WERI-Rb-1 (cell line): ENCODE results near the gene CFAP54.
"Not testable (repeated sequence)": the region's sequence is repeated elsewhere in the genome, so short reads cannot be mapped to it uniquely, and the experiment has no call there.

ENCODE experiments used
- DNase-seq: peaks from one replicate; pipeline ENCODE4 v3.0.0-alpha.2; 2020
- H3K27ac ChIP-seq: fragments of 250-450 bp; sonication (Bioruptor Pico); 2 replicates; pipeline ENCODE4 v1.5.1; 2020; ENCODE audit warnings: mild to moderate bottlenecking, moderate library complexity
- H3K27me3 ChIP-seq: fragments of 250-450 bp; sonication (Bioruptor Pico); 2 replicates; pipeline ENCODE4 v1.5.1; 2021; ENCODE audit warnings: mild to moderate bottlenecking, low read depth, moderate library complexity; ENCODE audit not compliant: insufficient read depth, severe bottlenecking
- H3K36me3 ChIP-seq: fragments of 250-450 bp; sonication (Bioruptor Pico); 2 replicates; pipeline ENCODE4 v1.5.1; 2020; ENCODE audit warnings: mild to moderate bottlenecking, moderate library complexity
- H3K4me3 ChIP-seq: 2 replicates; pipeline ENCODE4 v1.5.1; 2011; ENCODE audit warnings: low read depth, mild to moderate bottlenecking, control low read depth, low read length
- H3K9me3 ChIP-seq: fragments of 250-450 bp; sonication (Bioruptor Pico); 2 replicates; pipeline ENCODE4 v1.5.1; 2021; ENCODE audit warnings: mild to moderate bottlenecking, moderate library complexity; ENCODE audit not compliant: severe bottlenecking
- CTCF ChIP-seq: IDR thresholded peaks from 2 replicates; pipeline ENCODE4 v1.5.1; 2011; ENCODE audit warnings: low read depth, mild to moderate bottlenecking, control low read depth, inconsistent platforms, low read length

CFAP54 gene

GRCh38 chr12:96648923-96649322 lies 159.5 kb downstream of the CFAP54 start:
- Histone ChIP-seq H3K27ac (no peak overlapping the region), H3K9me3 (no peaks in the 10 kb centered on the region), H3K4me3 (no peak overlapping the region), H3K36me3 (no peaks in the 10 kb centered on the region), H3K27me3 (peaks cover 4% of the 10 kb centered on the region)
- no peak for DNase-seq
- TF ChIP-seq CTCF = no peak

- no peak for TF ChIP-seq CTCF
- H3K27ac ChIP-seq = no peak overlapping the region
- H3K4me3 ChIP-seq = no peak overlapping the region
- no peaks in the 10 kb centered on the region for H3K9me3 ChIP-seq
- peaks cover 4% of the 10 kb centered on the region for H3K27me3 ChIP-seq
- DNase-seq = no peak
- H3K36me3 ChIP-seq = no peaks in the 10 kb centered on the region
These were observed 163.5 kb downstream of the CFAP54 start for GRCh38 chr12:96652870-96653269.

- Histone ChIP-seq H3K9me3 (no peaks in the 10 kb centered on the region), H3K27me3 (no peaks in the 10 kb centered on the region), H3K36me3 (no peaks in the 10 kb centered on the region), H3K4me3 (no peak overlapping the region), H3K27ac (no peak overlapping the region)
- no peak for DNase-seq
- no peak for TF ChIP-seq CTCF
These were observed 168.7 kb downstream of the CFAP54 start for GRCh38 chr12:96658075-96658474.

GRCh38 chr12:96669786-96670185 lies 180.4 kb downstream of the CFAP54 start:
- Histone ChIP-seq H3K4me3 (no peak overlapping the region), H3K9me3 (peaks cover 3% of the 10 kb centered on the region), H3K27me3 (no peaks in the 10 kb centered on the region), H3K36me3 (no peaks in the 10 kb centered on the region), H3K27ac (no peak overlapping the region)
- DNase-seq = no peak
- no peak for TF ChIP-seq CTCF

GRCh38 chr12:96670334-96670899 lies 181.0 kb downstream of the CFAP54 start:
- Histone ChIP-seq H3K27me3 (no peaks in the 10 kb centered on the region), H3K36me3 (no peaks in the 10 kb centered on the region), H3K9me3 (peaks cover 3% of the 10 kb centered on the region), H3K27ac (no peak overlapping the region), H3K4me3 (no peak overlapping the region)
- TF ChIP-seq CTCF = no peak
- DNase-seq = no peak

- not testable (repeated sequence) for DNase-seq, H3K27me3 ChIP-seq, H3K4me3 ChIP-seq, H3K36me3 ChIP-seq, H3K27ac ChIP-seq, H3K9me3 ChIP-seq
These were observed 186.1 kb downstream of the CFAP54 start for GRCh38 chr12:96675519-96675918.
